SH-SY5Y (cell line): ENCODE data around the gene CTBP2.

Experiments
- GATA2 ChIP-seq: IDR thresholded peaks from 2 replicates; pipeline ENCODE4 v1.6.1; 2011; ENCODE audit warnings: mild to moderate bottlenecking, low read depth, low read length
- GATA3 ChIP-seq: IDR thresholded peaks from 2 replicates; pipeline ENCODE4 v1.6.1; 2011; ENCODE audit warnings: low read depth, mild to moderate bottlenecking, low read length, moderate library complexity

DNA sequence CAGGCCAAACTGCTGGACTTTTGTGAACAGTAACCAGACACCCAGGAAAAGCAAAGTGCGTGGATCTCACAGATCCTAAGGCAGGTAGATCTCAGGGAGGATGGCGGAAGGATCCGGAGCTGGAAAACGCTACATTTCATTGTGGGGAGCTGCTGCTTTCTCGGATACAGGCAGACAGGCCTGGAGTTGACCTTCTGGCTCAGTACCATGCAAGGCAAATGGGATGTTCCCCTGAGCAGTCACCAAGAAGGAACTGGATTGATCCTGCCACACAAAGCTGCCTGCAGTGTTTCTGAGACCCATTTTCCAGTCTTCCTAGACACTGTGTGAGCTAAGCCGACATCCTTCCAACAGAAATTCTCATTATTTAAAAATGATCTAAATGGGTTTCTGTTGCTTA is 152.9 kb downstream of the CTBP2 start:
- TF ChIP-seq GATA3 (no peak), GATA2 (no peak)
